ENCODE data around the gene NXPE3.
A peak's percentile ranks its signal among the peaks of the same experiment; 100 is the strongest.
"Not testable (repeated sequence)": the region's sequence is repeated elsewhere in the genome, so short reads cannot be mapped to it uniquely, and the experiment has no call there.

NXPE3 gene

GRCh38 chr3:101777745-101778281, 1.2 kb upstream of the NXPE3 start:
- H3K4me3 ChIP-seq (ENCODE audit: low read depth, low read length); H3K9ac ChIP-seq (ENCODE audit: low read depth, low read length); H3K9me3 ChIP-seq (ENCODE audit: control insufficient read depth, insufficient read depth, low read length); H3K36me3 ChIP-seq (ENCODE audit: control insufficient read depth, insufficient read depth, low read length): not testable (repeated sequence)
- peaks cover 21% of the 10 kb centered on the region for H3K4me1 ChIP-seq (ENCODE audit: control insufficient read depth, insufficient read depth, low read length)
- peaks cover 17% of the 10 kb centered on the region for H3K27me3 ChIP-seq (ENCODE audit: control insufficient read depth, insufficient read depth, low read length)

GRCh38 chr3:101778385-101779046, 495 bp upstream of the NXPE3 start:
- peaks cover 21% of the 10 kb centered on the region for H3K4me1 ChIP-seq (ENCODE audit: control insufficient read depth, insufficient read depth, low read length)

GRCh38 chr3:101779822-101780381, 891 bp downstream of the NXPE3 start:
- Histone ChIP-seq H3K4me3 (ENCODE audit: low read depth, low read length) (peak overlapping the region; percentile 91), H3K9me3 (ENCODE audit: control insufficient read depth, insufficient read depth, low read length) (no peaks in the 10 kb centered on the region), H3K9ac (ENCODE audit: low read depth, low read length) (no peak overlapping the region), H3K27me3 (ENCODE audit: control insufficient read depth, insufficient read depth, low read length) (peaks cover 17% of the 10 kb centered on the region), H3K36me3 (ENCODE audit: control insufficient read depth, insufficient read depth, low read length) (peaks cover 5% of the 10 kb centered on the region), H3K4me1 (ENCODE audit: control insufficient read depth, insufficient read depth, low read length) (peaks cover 21% of the 10 kb centered on the region)

More at GRCh38 chr3:101778385-101779046, 495 bp upstream of the NXPE3 start:
- peak overlapping the region; percentile 56 for H3K9ac ChIP-seq (ENCODE audit: low read depth, low read length)
- H3K4me3 ChIP-seq (ENCODE audit: low read depth, low read length), result peak overlapping the region; percentile 91
- peaks cover 17% of the 10 kb centered on the region for H3K27me3 ChIP-seq (ENCODE audit: control insufficient read depth, insufficient read depth, low read length)
- no peaks in the 10 kb centered on the region for H3K36me3 ChIP-seq (ENCODE audit: control insufficient read depth, insufficient read depth, low read length)
- H3K9me3 ChIP-seq (ENCODE audit: control insufficient read depth, insufficient read depth, low read length), result no peaks in the 10 kb centered on the region

GRCh38 chr3:101780661-101781060, 1.6 kb downstream of the NXPE3 start:
- Histone ChIP-seq H3K9ac (ENCODE audit: low read depth, low read length) (no peak overlapping the region), H3K4me3 (ENCODE audit: low read depth, low read length) (peak overlapping the region; percentile 91), H3K4me1 (ENCODE audit: control insufficient read depth, insufficient read depth, low read length) (peaks cover 21% of the 10 kb centered on the region), H3K36me3 (ENCODE audit: control insufficient read depth, insufficient read depth, low read length) (peaks cover 5% of the 10 kb centered on the region), H3K27me3 (ENCODE audit: control insufficient read depth, insufficient read depth, low read length) (peaks cover 17% of the 10 kb centered on the region), H3K9me3 (ENCODE audit: control insufficient read depth, insufficient read depth, low read length) (no peaks in the 10 kb centered on the region)

GRCh38 chr3:101781166-101781565, 2.2 kb downstream of the NXPE3 start:
- peaks cover 21% of the 10 kb centered on the region for H3K4me1 ChIP-seq (ENCODE audit: control insufficient read depth, insufficient read depth, low read length)
- H3K4me3 ChIP-seq (ENCODE audit: low read depth, low read length), result no peak overlapping the region
- peaks cover 5% of the 10 kb centered on the region for H3K36me3 ChIP-seq (ENCODE audit: control insufficient read depth, insufficient read depth, low read length)
- no peak overlapping the region for H3K9ac ChIP-seq (ENCODE audit: low read depth, low read length)
- no peaks in the 10 kb centered on the region for H3K9me3 ChIP-seq (ENCODE audit: control insufficient read depth, insufficient read depth, low read length)
- H3K27me3 ChIP-seq (ENCODE audit: control insufficient read depth, insufficient read depth, low read length), result peaks cover 17% of the 10 kb centered on the region

GRCh38 chr3:101784855-101785613, 6.0 kb downstream of the NXPE3 start:
- peaks cover 15% of the 10 kb centered on the region for H3K4me1 ChIP-seq (ENCODE audit: control insufficient read depth, insufficient read depth, low read length)
- peaks cover 5% of the 10 kb centered on the region for H3K36me3 ChIP-seq (ENCODE audit: control insufficient read depth, insufficient read depth, low read length)
- no peaks in the 10 kb centered on the region for H3K27me3 ChIP-seq (ENCODE audit: control insufficient read depth, insufficient read depth, low read length)
- no peak overlapping the region for H3K4me3 ChIP-seq (ENCODE audit: low read depth, low read length)
- no peak overlapping the region for H3K9ac ChIP-seq (ENCODE audit: low read depth, low read length)
- no peaks in the 10 kb centered on the region for H3K9me3 ChIP-seq (ENCODE audit: control insufficient read depth, insufficient read depth, low read length)

- Histone ChIP-seq H3K36me3 (ENCODE audit: control insufficient read depth, insufficient read depth, low read length) (no peaks in the 10 kb centered on the region), H3K4me1 (ENCODE audit: control insufficient read depth, insufficient read depth, low read length) (no peaks in the 10 kb centered on the region), H3K9me3 (ENCODE audit: control insufficient read depth, insufficient read depth, low read length) (no peaks in the 10 kb centered on the region), H3K4me3 (ENCODE audit: low read depth, low read length) (no peak overlapping the region), H3K27me3 (ENCODE audit: control insufficient read depth, insufficient read depth, low read length) (no peaks in the 10 kb centered on the region), H3K9ac (ENCODE audit: low read depth, low read length) (no peak overlapping the region)
Observed at GRCh38 chr3:101791778-101792177, 12.8 kb downstream of the NXPE3 start.

- Histone ChIP-seq H3K36me3 (ENCODE audit: control insufficient read depth, insufficient read depth, low read length) (no peaks in the 10 kb centered on the region), H3K27me3 (ENCODE audit: control insufficient read depth, insufficient read depth, low read length) (no peaks in the 10 kb centered on the region), H3K9me3 (ENCODE audit: control insufficient read depth, insufficient read depth, low read length) (no peaks in the 10 kb centered on the region), H3K4me1 (ENCODE audit: control insufficient read depth, insufficient read depth, low read length) (no peaks in the 10 kb centered on the region), H3K4me3 (ENCODE audit: low read depth, low read length) (no peak overlapping the region), H3K9ac (ENCODE audit: low read depth, low read length) (no peak overlapping the region)
Observed at GRCh38 chr3:101796077-101796680, 17.2 kb downstream of the NXPE3 start.

GRCh38 chr3:101801174-101801573, 22.2 kb downstream of the NXPE3 start:
- Histone ChIP-seq H3K9me3 (ENCODE audit: control insufficient read depth, insufficient read depth, low read length) (no peaks in the 10 kb centered on the region), H3K4me1 (ENCODE audit: control insufficient read depth, insufficient read depth, low read length) (no peaks in the 10 kb centered on the region), H3K36me3 (ENCODE audit: control insufficient read depth, insufficient read depth, low read length) (no peaks in the 10 kb centered on the region)

GRCh38 chr3:101802179-101802578, 23.2 kb downstream of the NXPE3 start:
- no peak overlapping the region for H3K4me3 ChIP-seq (ENCODE audit: low read depth, low read length)
- no peaks in the 10 kb centered on the region for H3K36me3 ChIP-seq (ENCODE audit: control insufficient read depth, insufficient read depth, low read length)
- H3K4me1 ChIP-seq (ENCODE audit: control insufficient read depth, insufficient read depth, low read length), result no peaks in the 10 kb centered on the region
- H3K9me3 ChIP-seq (ENCODE audit: control insufficient read depth, insufficient read depth, low read length), result no peaks in the 10 kb centered on the region
- H3K27me3 ChIP-seq (ENCODE audit: control insufficient read depth, insufficient read depth, low read length), result no peaks in the 10 kb centered on the region
- H3K9ac ChIP-seq (ENCODE audit: low read depth, low read length), result no peak overlapping the region

More at GRCh38 chr3:101801174-101801573, 22.2 kb downstream of the NXPE3 start:
- H3K27me3 ChIP-seq (ENCODE audit: control insufficient read depth, insufficient read depth, low read length), result no peaks in the 10 kb centered on the region
- H3K4me3 ChIP-seq (ENCODE audit: low read depth, low read length), result no peak overlapping the region
- no peak overlapping the region for H3K9ac ChIP-seq (ENCODE audit: low read depth, low read length)

GRCh38 chr3:101803173-101803782, 24.3 kb downstream of the NXPE3 start:
- no peak overlapping the region for H3K4me3 ChIP-seq (ENCODE audit: low read depth, low read length)
- H3K36me3 ChIP-seq (ENCODE audit: control insufficient read depth, insufficient read depth, low read length), result no peaks in the 10 kb centered on the region
- H3K9me3 ChIP-seq (ENCODE audit: control insufficient read depth, insufficient read depth, low read length), result no peaks in the 10 kb centered on the region
- no peaks in the 10 kb centered on the region for H3K27me3 ChIP-seq (ENCODE audit: control insufficient read depth, insufficient read depth, low read length)
- H3K4me1 ChIP-seq (ENCODE audit: control insufficient read depth, insufficient read depth, low read length), result no peaks in the 10 kb centered on the region
- no peak overlapping the region for H3K9ac ChIP-seq (ENCODE audit: low read depth, low read length)
